Measurements from ENCODE around the gene TACO1. TPM values are rescaled to one million over a fixed set of nuclear protein-coding genes. Genes with fewer than 3 reads are reported as not detected.

TACO1 gene
- total RNA-seq, 8 experiments from 2014 or later = 11.5 to 31.5 (median 22.4) TPM

GRCh38 chr17:63629627-63630026 is 28.9 kb downstream of the TACO1 start:
- WGBS, 10 experiments = 8 to 100% (median 88%) methylated on average over 1 of the region's 1 CpG; no CpG with 5 or more reads in 3 of the 10 experiments
- no peak for ATAC-seq (replicated peaks in 6 of 8)
- in situ Hi-C loops (cut with MboI; ENCODE audit: low pct_unique_long_range_greater_than_20kb in 2 of 9, low sequenced_read_pairs in 9 of 9, unreplicated experiment in 9 of 9) = no loop called here
- Histone ChIP-seq H3K27ac (no peak overlapping the region), H3K4me1 (replicated peaks in 1 of 2) (no peaks in the 10 kb centered on the region), H3K4me3 (no peak overlapping the region)

- ATAC-seq (replicated peaks in 6 of 8) = no peak
- 71 to 100% (median 90%) methylated on average over 1 to 3 of the region's 3 CpGs; no CpG with 5 or more reads in 4 of the 10 experiments for WGBS, 10 experiments
- in situ Hi-C loops (cut with MboI; ENCODE audit: low pct_unique_long_range_greater_than_20kb in 2 of 9, low sequenced_read_pairs in 9 of 9, unreplicated experiment in 9 of 9) = no loop called here
- Histone ChIP-seq H3K27ac (no peak overlapping the region), H3K4me1 (replicated peaks in 1 of 2) (no peaks in the 10 kb centered on the region), H3K4me3 (no peak overlapping the region)
Observed at GRCh38 chr17:63631062-63631461, 30.4 kb downstream of the TACO1 start.

GRCh38 chr17:63631626-63632025 is 30.9 kb downstream of the TACO1 start:
- H3K4me3 ChIP-seq = no peak overlapping the region
- no peak for ATAC-seq (replicated peaks in 6 of 8)
- H3K4me1 ChIP-seq (replicated peaks in 1 of 2) = no peaks in the 10 kb centered on the region
- in situ Hi-C loops (cut with MboI; ENCODE audit: low pct_unique_long_range_greater_than_20kb in 2 of 9, low sequenced_read_pairs in 9 of 9, unreplicated experiment in 9 of 9) = no loop called here
- 86 to 100% (median 100%) methylated on average over 1 of the region's 1 CpG; no CpG with 5 or more reads in 3 of the 10 experiments for WGBS, 10 experiments
- H3K27ac ChIP-seq = no peak overlapping the region

GRCh38 chr17:63633742-63634141 is 33.0 kb downstream of the TACO1 start:
- in situ Hi-C loops (cut with MboI; ENCODE audit: low pct_unique_long_range_greater_than_20kb in 2 of 9, low sequenced_read_pairs in 9 of 9, unreplicated experiment in 9 of 9) = no loop called here
- peak in 2 of 8 experiments; percentile 9 to 18 for ATAC-seq (replicated peaks in 6 of 8)
- Histone ChIP-seq H3K4me1 (replicated peaks in 1 of 2) (no peaks in the 10 kb centered on the region), H3K4me3 (no peak overlapping the region), H3K27ac (no peak overlapping the region)

GRCh38 chr17:63634163-63634562 is 33.5 kb downstream of the TACO1 start:
- no peak overlapping the region for H3K27ac ChIP-seq
- peak in 5 of 8 experiments; percentile 29 to 91 (median 34) for ATAC-seq (replicated peaks in 6 of 8)

GRCh38 chr17:63634816-63635215 is 34.1 kb downstream of the TACO1 start:
- peak in 3 of 8 experiments; percentile 14 to 75 (median 25) for ATAC-seq (replicated peaks in 6 of 8)
- 0 to 100% (median 94%) methylated on average over 1 of the region's 1 CpG; no CpG with 5 or more reads in 4 of the 10 experiments for WGBS, 10 experiments
- in situ Hi-C loops (cut with MboI; ENCODE audit: low pct_unique_long_range_greater_than_20kb in 2 of 9, low sequenced_read_pairs in 9 of 9, unreplicated experiment in 9 of 9) = no loop called here
- Histone ChIP-seq H3K4me1 (replicated peaks in 1 of 2) (no peaks in the 10 kb centered on the region), H3K27ac (no peak overlapping the region), H3K4me3 (no peak overlapping the region)

More at GRCh38 chr17:63634163-63634562, 33.5 kb downstream of the TACO1 start:
- no peak overlapping the region for H3K4me3 ChIP-seq
- WGBS, 10 experiments = 20 to 100% (median 80%) methylated on average over 1 to 4 of the region's 4 CpGs
- no peaks in the 10 kb centered on the region for H3K4me1 ChIP-seq (replicated peaks in 1 of 2)
- in situ Hi-C loops (cut with MboI; ENCODE audit: low pct_unique_long_range_greater_than_20kb in 2 of 9, low sequenced_read_pairs in 9 of 9, unreplicated experiment in 9 of 9) = no loop called here

- H3K4me1 ChIP-seq (replicated peaks in 1 of 2) = no peaks in the 10 kb centered on the region
- H3K4me3 ChIP-seq = no peak overlapping the region
- WGBS, 10 experiments = 86 to 92% (median 89%) methylated on average over 2 of the region's 2 CpGs; no CpG with 5 or more reads in 1 of the 10 experiments
- in situ Hi-C loops (cut with MboI; ENCODE audit: low pct_unique_long_range_greater_than_20kb in 2 of 9, low sequenced_read_pairs in 9 of 9, unreplicated experiment in 9 of 9) = no loop called here
- ATAC-seq (replicated peaks in 6 of 8) = no peak
- H3K27ac ChIP-seq = no peak overlapping the region
Observed at GRCh38 chr17:63635290-63635689, 34.6 kb downstream of the TACO1 start.

- Histone ChIP-seq H3K4me1 (replicated peaks in 1 of 2) (no peaks in the 10 kb centered on the region), H3K27ac (no peak overlapping the region), H3K4me3 (no peak overlapping the region)
- no peak for ATAC-seq (replicated peaks in 6 of 8)
- WGBS, 10 experiments = 75 to 100% (median 88%) methylated on average over 1 to 2 of the region's 2 CpGs; no CpG with 5 or more reads in 1 of the 10 experiments
- in situ Hi-C loops (cut with MboI; ENCODE audit: low pct_unique_long_range_greater_than_20kb in 2 of 9, low sequenced_read_pairs in 9 of 9, unreplicated experiment in 9 of 9) = no loop called here
Observed at GRCh38 chr17:63635787-63636186, 35.1 kb downstream of the TACO1 start.

- Histone ChIP-seq H3K27ac (no peak overlapping the region), H3K4me1 (replicated peaks in 1 of 2) (no peaks in the 10 kb centered on the region), H3K4me3 (no peak overlapping the region)
- in situ Hi-C loops (cut with MboI; ENCODE audit: low pct_unique_long_range_greater_than_20kb in 2 of 9, low sequenced_read_pairs in 9 of 9, unreplicated experiment in 9 of 9) = no loop called here
- ATAC-seq (replicated peaks in 6 of 8) = no peak
- WGBS, 10 experiments = 14 to 67% (median 45%) methylated on average over 1 of the region's 1 CpG; no CpG with 5 or more reads in 4 of the 10 experiments
Observed at GRCh38 chr17:63639125-63639524, 38.4 kb downstream of the TACO1 start.

- ATAC-seq (replicated peaks in 6 of 8) = no peak
- no peak overlapping the region for H3K4me3 ChIP-seq
- 79 to 100% (median 98%) methylated on average over 1 to 4 of the region's 4 CpGs; no CpG with 5 or more reads in 2 of the 10 experiments for WGBS, 10 experiments
- in situ Hi-C loops (cut with MboI; ENCODE audit: low pct_unique_long_range_greater_than_20kb in 2 of 9, low sequenced_read_pairs in 9 of 9, unreplicated experiment in 9 of 9) = no loop called here
- H3K4me1 ChIP-seq (replicated peaks in 1 of 2) = no peaks in the 10 kb centered on the region
- H3K27ac ChIP-seq = no peak overlapping the region
Observed at GRCh38 chr17:63640038-63640437, 39.3 kb downstream of the TACO1 start.

- peak in 1 of 8 experiments; percentile 92 for ATAC-seq (replicated peaks in 6 of 8)
- H3K27ac ChIP-seq = no peak overlapping the region
- in situ Hi-C loops (cut with MboI; ENCODE audit: low pct_unique_long_range_greater_than_20kb in 2 of 9, low sequenced_read_pairs in 9 of 9, unreplicated experiment in 9 of 9) = no loop called here
- 83 to 96% (median 88%) methylated on average over 1 to 4 of the region's 4 CpGs; no CpG with 5 or more reads in 4 of the 10 experiments for WGBS, 10 experiments
- no peaks in the 10 kb centered on the region for H3K4me1 ChIP-seq (replicated peaks in 1 of 2)
- H3K4me3 ChIP-seq = no peak overlapping the region
Observed at GRCh38 chr17:63641692-63642448, 41.2 kb downstream of the TACO1 start.

GRCh38 chr17:63644846-63645245 is 44.2 kb downstream of the TACO1 start:
- in situ Hi-C loops (cut with MboI; ENCODE audit: low pct_unique_long_range_greater_than_20kb in 2 of 9, low sequenced_read_pairs in 9 of 9, unreplicated experiment in 9 of 9) = no loop called here
- Histone ChIP-seq H3K4me3 (no peak overlapping the region), H3K27ac (no peak overlapping the region), H3K4me1 (replicated peaks in 1 of 2) (no peaks in the 10 kb centered on the region)
- WGBS, 10 experiments = 89 to 100% (median 98%) methylated on average over 1 to 7 of the region's 7 CpGs
- ATAC-seq (replicated peaks in 6 of 8) = no peak

GRCh38 chr17:63645775-63646487 is 45.2 kb downstream of the TACO1 start:
- no peaks in the 10 kb centered on the region for H3K4me1 ChIP-seq (replicated peaks in 1 of 2)
- no peak overlapping the region for H3K27ac ChIP-seq
- no peak overlapping the region for H3K4me3 ChIP-seq
- in situ Hi-C loops (cut with MboI; ENCODE audit: low pct_unique_long_range_greater_than_20kb in 2 of 9, low sequenced_read_pairs in 9 of 9, unreplicated experiment in 9 of 9) = no loop called here
- ATAC-seq (replicated peaks in 6 of 8) = no peak
- 80 to 100% (median 100%) methylated on average over 1 to 5 of the region's 5 CpGs; no CpG with 5 or more reads in 5 of the 10 experiments for WGBS, 10 experiments

Data from motor neuron (in vitro differentiated cells).